NCI-H82 (cell line): ENCODE results near the gene E2F7.
"Not testable (repeated sequence)": the region's sequence is repeated elsewhere in the genome, so short reads cannot be mapped to it uniquely, and the experiment has no call there.

Experiments
- DNase-seq: peaks from one replicate; lab custom pipeline; 2025; lab: John Stamatoyannopoulos, UW

Gene E2F7

GRCh38 chr12:77065361-77066204 lies at the start of gene E2F7:
TSS of gene E2F7 (minus strand) at chr12:77065569. CDS start at chr12:77064635, 934 bp downstream.
- DNase-seq, result peak; percentile 97

- no peak for DNase-seq
Observed at GRCh38 chr12:77113971-77114370, 48.6 kb upstream of the E2F7 start.

- no peak for DNase-seq
Observed at GRCh38 chr12:77108707-77109106, 43.3 kb upstream of the E2F7 start.

GRCh38 chr12:77107121-77107520 lies 41.8 kb upstream of the E2F7 start:
- DNase-seq, result no peak

GRCh38 chr12:77104792-77105191 lies 39.4 kb upstream of the E2F7 start:
- no peak for DNase-seq

- DNase-seq, result no peak
Observed at GRCh38 chr12:77104286-77104685, 38.9 kb upstream of the E2F7 start.

GRCh38 chr12:77102691-77103090 lies 37.3 kb upstream of the E2F7 start:
- DNase-seq, result no peak

GRCh38 chr12:77102123-77102522 lies 36.8 kb upstream of the E2F7 start:
- DNase-seq, result no peak

GRCh38 chr12:77099799-77100198 lies 34.4 kb upstream of the E2F7 start:
- DNase-seq, result no peak

- DNase-seq, result peak; percentile 9
Observed at GRCh38 chr12:77097846-77098245, 32.5 kb upstream of the E2F7 start.

- DNase-seq, result not testable (repeated sequence)
Observed at GRCh38 chr12:77092227-77092626, 26.9 kb upstream of the E2F7 start.

GRCh38 chr12:77089686-77090220 lies 24.4 kb upstream of the E2F7 start:
- DNase-seq, result no peak

GRCh38 chr12:77087427-77087826 lies 22.1 kb upstream of the E2F7 start:
- no peak for DNase-seq

GRCh38 chr12:77082021-77082420 lies 16.7 kb upstream of the E2F7 start:
- DNase-seq, result no peak

- no peak for DNase-seq
Observed at GRCh38 chr12:77079631-77080030, 14.3 kb upstream of the E2F7 start.

GRCh38 chr12:77078231-77078630 lies 12.9 kb upstream of the E2F7 start:
- no peak for DNase-seq

- no peak for DNase-seq
Observed at GRCh38 chr12:77076886-77077285, 11.5 kb upstream of the E2F7 start.

GRCh38 chr12:77073894-77074293 lies 8.5 kb upstream of the E2F7 start:
- not testable (repeated sequence) for DNase-seq

- no peak for DNase-seq
Observed at GRCh38 chr12:77072833-77073495, 7.6 kb upstream of the E2F7 start.

GRCh38 chr12:77070800-77071449 lies 5.6 kb upstream of the E2F7 start:
- no peak for DNase-seq

- no peak for DNase-seq
Observed at GRCh38 chr12:77070382-77070781, 5.0 kb upstream of the E2F7 start.

GRCh38 chr12:77064896-77065360 lies 441 bp downstream of the E2F7 start:
- DNase-seq, result peak; percentile 76
